Smooth muscle cell of the umbilical artery (primary cell): ENCODE data around the gene IL2RG. TPM values are rescaled to one million over a fixed set of nuclear protein-coding genes. Genes with fewer than 3 reads are reported as not detected.

Experiments used
- total RNA-seq: library from RNA; depleted of rRNA; stranded (reverse); fragments of >200 nt; gene quantifications from 2 replicates; pipeline ENCODE4 v1.2.3, GENCODE V29; 2014

Gene IL2RG
- not detected in 2 replicates for total RNA-seq

DNA sequence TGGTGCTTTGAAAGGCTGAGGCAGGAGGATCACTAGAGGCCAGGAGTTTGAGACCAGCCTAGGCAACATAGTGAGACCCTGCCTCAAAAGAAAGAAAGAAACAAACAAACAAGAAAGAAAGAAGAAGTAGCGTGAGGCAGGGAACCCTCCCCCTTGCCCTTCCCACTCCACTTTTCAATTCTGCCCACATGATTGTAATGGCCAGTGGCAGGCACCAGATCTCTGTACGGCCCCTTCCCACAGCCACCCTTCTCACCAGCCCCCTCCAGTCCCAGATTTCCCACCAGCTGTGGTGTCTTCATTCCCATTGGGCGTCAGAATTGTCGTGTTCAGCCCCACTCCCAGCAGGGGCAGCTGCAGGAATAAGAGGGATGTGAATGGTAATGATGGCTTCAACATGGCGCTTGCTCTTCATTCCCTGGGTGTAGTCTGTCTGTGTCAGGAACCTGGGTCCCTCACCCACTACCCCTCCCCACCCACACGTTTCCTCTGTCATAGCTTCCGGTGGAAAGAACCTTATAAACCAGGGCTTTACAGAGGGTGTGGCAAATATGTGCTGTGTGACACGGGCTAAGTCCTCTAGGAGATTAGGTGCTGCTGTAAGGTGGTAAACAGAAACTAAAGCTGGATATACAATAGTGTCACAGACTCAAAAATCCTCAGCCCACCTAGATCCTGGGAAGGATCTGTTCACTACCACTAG, at the start of gene IL2RG:
Gene IL2RG (minus strand): TSS at position 437 of the 703 bp plus-strand sequence. CDS start 38 bp downstream, at position 399.

DNA sequence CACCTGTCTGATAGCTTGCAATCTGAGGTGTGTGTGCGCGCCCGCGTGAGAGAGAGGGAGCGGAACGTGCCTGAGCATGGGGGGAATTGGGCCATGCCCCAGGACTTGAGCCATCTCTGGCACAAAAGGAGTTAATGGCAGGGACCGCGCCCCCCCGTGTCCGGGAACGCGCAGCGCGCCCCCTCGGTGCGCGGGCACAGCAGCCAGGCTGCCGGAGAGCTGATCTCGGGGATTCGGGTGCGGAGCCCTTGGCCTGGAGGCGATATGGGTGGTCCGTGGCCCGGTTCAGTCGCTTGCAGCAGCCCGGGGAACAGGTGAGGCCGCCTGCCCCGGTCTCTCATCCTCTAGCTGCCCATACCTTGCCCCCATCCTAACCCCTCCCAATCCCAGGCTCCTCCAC, 33.3 kb upstream of the IL2RG start, which contains the start of gene NLGN3:
Gene NLGN3 (plus strand): TSS at position 191 of the 400 bp plus-strand sequence. CDS start 2,909 bp downstream, outside the sequence.

DNA sequence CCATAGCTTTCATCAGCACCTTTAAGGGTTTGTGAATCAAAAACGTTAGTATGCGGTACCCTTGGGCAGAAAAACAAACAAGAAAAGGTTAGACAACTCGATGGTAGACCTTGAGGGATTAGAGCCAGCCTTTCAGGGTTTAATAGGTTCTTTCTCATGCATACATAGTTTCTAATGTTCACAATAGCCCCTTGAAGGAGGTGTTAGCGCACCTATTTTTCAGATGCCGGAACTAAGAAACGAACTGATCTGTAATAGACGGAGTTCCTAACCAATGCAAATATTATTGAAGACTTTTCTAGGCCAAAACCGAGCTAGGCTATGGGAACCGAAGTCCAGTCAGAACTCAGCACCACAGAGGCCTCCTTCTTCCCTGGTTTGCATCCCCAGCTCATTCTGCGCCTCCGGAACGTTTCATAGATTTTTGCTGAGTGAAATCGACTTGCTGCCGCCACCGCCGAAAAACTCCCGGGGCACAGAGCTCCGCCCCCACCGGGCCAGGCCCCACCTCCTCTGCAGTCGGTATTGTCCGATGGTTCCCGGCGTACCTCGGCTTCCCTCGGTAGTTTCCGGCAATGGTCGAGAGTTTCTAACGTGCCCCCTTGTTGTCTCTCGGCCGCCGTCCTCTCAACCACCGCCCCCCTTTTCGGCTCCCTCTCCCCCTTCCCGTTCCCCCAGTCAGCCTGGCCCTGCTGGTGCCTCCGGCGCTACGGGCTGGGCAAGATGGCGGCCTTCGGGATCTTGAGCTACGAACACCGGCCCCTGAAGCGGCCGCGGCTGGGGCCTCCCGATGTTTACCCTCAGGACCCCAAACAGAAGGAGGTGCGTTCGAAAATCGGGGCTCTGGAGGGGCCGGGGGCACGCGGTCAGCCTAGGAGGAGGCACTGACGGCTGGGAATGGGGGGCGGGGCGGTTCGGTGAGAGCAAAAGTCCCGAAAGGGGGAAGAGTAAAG, 6.9 kb upstream of the IL2RG start, which contains the start of gene MED12:
Gene MED12 (plus strand): TSS at position 565 of the 953 bp plus-strand sequence. CDS start 159 bp downstream, at position 724.

DNA sequence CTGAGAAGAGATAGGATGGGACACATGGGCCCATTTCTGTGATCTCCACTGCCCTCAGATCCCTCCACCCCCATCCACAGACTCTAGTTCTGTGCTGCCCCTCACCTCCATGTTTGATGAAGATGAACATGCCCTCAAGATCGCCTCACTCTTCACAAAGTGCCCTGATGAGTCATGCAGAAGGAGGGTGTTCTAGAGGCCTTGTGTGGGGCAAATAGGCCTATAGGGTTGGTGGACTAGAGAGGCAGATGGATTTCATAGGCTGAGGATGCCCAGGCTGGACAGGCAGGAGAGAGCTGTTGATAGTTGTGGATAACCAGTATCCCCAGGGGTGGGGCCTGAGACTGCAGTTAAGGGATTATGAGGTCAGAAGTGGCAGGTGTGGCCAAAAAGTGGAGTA, 5.0 kb downstream of the IL2RG start, which contains the start of gene CXorf65:
Gene CXorf65 (minus strand): TSS at position 314 of the 400 bp plus-strand sequence. CDS start 184 bp downstream, at position 130.

DNA sequence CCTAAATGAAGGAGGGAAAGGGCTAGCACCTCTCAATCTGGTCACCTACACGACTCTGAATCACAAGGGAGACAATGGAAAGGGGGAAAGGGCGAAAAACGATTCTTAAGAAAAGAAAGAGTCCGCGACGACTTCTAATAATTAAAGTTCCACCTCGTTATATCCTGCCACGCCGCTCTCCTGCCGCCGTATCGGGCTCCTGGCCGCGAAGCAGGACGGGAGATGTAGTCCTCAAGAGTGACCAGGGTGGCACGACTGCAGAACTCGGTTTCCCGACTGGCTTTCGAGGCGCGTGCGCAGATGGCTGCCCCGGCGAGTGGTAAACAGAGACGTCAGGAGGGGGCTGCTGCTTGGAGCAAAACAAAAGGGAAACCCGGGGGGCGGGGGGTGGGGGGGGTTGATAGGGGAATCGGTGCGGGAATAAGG, 15.8 kb downstream of the IL2RG start, which contains the start of gene FOXO4:
Gene FOXO4 (plus strand): TSS at position 297 of the 426 bp plus-strand sequence. CDS start 678 bp downstream, outside the sequence.

DNA sequence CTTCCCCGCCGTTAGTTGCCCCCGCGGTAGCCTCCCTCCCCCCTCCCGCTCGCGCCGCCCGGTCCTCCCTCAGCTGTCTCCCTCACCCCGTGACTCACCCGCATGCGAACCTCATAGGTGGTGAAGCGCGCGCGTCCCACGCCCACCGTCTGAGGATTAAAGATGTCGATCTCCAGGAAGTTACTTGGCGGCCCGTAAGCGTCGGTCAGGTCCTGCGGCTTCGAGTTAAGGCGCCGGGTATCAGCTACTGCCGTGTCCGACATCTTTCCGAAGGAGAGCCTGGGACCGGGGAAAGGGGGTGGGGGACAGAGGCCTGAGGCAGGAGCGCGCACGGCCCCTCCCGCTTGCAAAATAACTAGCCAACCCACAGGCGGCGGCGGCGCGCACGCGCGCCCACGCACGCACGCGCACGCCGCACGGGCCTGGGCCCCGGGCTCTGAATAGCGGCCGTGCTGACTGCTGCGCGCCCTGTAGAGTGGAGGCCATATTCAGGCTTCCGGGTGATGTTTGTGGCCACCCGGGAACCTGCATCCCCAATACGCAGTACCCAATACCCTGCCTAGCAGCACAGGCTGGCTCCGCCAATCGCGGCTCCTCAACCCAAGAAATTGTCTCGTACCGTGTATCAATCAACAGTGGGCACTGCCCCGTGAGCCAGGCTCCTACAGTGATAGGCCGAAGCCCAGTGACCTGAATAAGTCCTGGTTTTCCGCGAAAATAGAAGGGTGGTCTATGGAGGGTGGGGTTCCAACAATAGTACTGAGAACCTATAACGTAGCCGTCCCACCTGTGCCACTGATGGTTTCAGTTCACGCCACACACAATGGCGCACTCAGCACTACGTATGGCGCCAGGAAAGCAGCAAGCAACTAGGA, 43.1 kb downstream of the IL2RG start, which contains the start of gene SNX12:
Gene SNX12 (minus strand): TSS at position 291 of the 875 bp plus-strand sequence. CDS start 28 bp downstream, at position 263.

Other genes starting within 250 kb of the IL2RG start
- gene TEX11, start 202.9 kb downstream of the IL2RG start, total RNA-seq, result 1.5 TPM in 1 of 2 replicates, not detected in the other
- gene SLC7A3, start 180.5 kb downstream of the IL2RG start, total RNA-seq, result not detected in 2 replicates
- 63.2 and 71.5 TPM in 2 replicates for gene SNX12, start 43.2 kb downstream of the IL2RG start, total RNA-seq
- gene FOXO4, start 15.7 kb downstream of the IL2RG start, total RNA-seq, result 3.5 and 4.2 TPM in 2 replicates
- gene CXorf65, start 4.8 kb downstream of the IL2RG start, total RNA-seq, result not detected in 2 replicates
- 26.1 and 34.4 TPM in 2 replicates for gene MED12, start 7.0 kb upstream of the IL2RG start, total RNA-seq
- under 0.01 and 0.23 TPM in 2 replicates for gene NLGN3, start 33.3 kb upstream of the IL2RG start, total RNA-seq
- gene GJB1, start 111.6 kb upstream of the IL2RG start, total RNA-seq, result not detected in 2 replicates
- gene ZMYM3, start 142.6 kb upstream of the IL2RG start, total RNA-seq, result 11.3 and 20.2 TPM in 2 replicates
- gene NONO, start 172.1 kb upstream of the IL2RG start, total RNA-seq, result 285 and 350 TPM in 2 replicates
- gene ITGB1BP2, start 190.2 kb upstream of the IL2RG start, total RNA-seq, result 4.2 and 6.0 TPM in 2 replicates